HG02588 (cell line): Measurements from ENCODE around the gene LACRT.
"Not testable (repeated sequence)": the region's sequence is repeated elsewhere in the genome, so short reads cannot be mapped to it uniquely, and the experiment has no call there.

Experiments
- ATAC-seq: cut with Tn5 transposase; IDR thresholded peaks from one replicate; pipeline ENCODE4 v1.9.1; 2021; ENCODE audit warnings: mild to moderate bottlenecking, moderate library complexity; ENCODE audit not compliant: unreplicated experiment

The LACRT gene

GRCh38 chr12:54641089-54641488, 6.4 kb upstream of the LACRT start:
- no peak for ATAC-seq

DNA sequence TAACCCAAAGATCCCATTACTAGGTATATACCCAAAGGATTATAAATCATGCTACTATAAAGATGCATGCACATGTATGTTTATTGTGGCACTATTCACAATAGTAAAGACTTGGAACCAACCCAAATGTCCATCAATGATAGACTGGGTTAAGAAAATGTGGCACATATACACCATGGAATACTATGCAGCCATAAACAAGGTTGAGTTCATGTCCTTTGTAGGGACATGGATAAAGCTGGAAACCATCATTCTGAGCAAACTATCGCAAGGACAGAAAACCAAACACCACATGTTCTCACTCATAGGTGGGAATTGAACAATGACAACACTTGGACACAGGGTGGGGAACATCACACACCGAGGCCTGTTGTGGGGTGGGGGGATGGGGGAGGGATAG, 4.4 kb upstream of the LACRT start:
- ATAC-seq, result not testable (repeated sequence)

DNA sequence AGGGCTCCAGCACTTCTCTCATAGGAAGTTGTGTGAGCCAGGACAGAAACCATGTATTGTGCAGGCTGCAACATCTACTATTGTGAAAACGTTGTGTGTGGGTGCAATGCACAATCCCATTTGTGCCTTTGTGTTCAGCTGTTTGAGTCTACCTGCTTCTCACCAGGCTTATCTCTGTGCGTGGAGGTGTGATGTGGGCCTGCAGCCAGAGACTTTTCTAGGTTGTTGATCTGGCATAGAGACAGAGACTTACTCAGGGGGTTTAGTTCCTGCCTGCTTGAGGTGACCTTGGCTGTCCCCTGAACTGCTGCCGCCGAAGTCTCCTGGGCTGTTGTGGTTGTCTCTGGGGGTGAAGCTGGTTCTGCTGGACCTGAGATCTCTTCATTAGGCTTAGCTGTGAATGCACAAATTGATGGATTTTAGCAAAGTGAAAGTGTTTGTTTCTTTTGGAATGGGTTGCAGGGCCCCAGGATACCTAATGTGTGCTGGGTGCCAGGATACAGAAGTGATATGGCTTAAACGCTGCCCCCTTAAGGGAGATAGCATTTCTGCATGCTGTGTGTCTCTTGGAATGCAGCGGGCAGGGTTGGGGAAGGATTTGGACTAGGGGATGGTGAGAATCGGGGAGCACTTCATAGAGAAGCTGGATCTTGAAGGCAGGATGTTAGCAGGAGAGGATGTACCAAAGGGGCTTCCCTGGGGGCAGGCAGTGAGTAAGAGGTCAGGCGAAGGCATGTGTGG, 2.5 kb downstream of the LACRT start:
- no peak for ATAC-seq

- ATAC-seq, result no peak
These were observed 3.1 kb downstream of the LACRT start for GRCh38 chr12:54631551-54631950.

- ATAC-seq, result no peak
These were observed 4.8 kb downstream of the LACRT start for GRCh38 chr12:54629925-54630324.

GRCh38 chr12:54628186-54628846, 6.4 kb downstream of the LACRT start:
- no peak for ATAC-seq

- ATAC-seq, result no peak
These were observed 7.4 kb downstream of the LACRT start for GRCh38 chr12:54627304-54627703.

DNA sequence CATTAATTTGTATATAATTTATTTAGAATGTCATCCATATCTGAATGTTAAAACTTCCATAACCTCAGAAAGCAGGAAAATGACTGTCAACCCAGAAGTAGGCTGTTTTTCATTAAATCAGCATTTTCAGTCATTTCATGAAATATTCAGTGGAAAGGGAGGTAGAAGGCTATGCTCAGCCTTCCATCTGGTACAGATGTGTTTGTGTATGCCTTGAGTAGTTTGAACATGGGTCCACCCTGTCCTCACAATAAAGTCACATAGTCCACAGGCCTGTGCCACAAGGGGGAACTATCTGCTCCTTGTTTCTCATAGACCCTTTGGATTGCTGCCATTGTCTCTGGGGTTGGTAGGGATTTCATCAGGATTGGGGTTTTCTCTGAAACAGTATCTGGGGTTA, 9.1 kb downstream of the LACRT start:
- ATAC-seq, result no peak

GRCh38 chr12:54624315-54625279, 10.1 kb downstream of the LACRT start:
- ATAC-seq, result no peak

DNA sequence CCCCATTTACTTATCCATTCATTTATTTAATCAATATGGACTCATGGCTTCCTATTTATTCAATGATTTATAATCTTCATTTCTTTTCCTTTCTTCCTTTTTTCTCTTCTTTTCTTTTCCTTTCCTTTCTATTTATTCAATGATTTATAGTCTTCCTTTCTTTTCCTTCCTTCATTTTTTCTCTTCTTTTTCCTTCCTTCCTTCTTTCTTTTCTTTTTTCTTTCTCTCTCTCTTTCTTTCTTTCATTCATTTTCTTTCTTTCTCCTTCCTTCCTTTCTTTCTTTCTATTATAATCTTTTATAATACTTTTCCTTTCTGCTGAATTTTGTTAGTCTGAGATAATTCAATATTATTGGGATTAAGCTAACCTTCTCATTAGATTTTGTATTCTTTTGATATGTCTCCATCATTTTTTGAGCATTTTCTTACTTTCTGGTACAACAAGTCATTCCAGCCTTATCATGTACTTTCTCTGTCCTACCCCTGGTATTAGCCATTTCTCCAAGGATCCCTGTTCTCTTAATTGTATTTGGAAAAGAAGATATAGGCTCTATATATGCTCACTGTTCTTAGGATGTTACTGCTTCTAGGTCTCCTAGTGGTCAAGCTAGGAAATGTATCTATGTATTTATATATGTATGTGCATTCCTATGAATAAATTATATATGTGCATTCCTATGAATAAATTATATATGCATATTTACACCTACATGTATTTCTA, 12.1 kb downstream of the LACRT start:
- ATAC-seq, result no peak

GRCh38 chr12:54616933-54617680, 17.6 kb downstream of the LACRT start:
- no peak for ATAC-seq

DNA sequence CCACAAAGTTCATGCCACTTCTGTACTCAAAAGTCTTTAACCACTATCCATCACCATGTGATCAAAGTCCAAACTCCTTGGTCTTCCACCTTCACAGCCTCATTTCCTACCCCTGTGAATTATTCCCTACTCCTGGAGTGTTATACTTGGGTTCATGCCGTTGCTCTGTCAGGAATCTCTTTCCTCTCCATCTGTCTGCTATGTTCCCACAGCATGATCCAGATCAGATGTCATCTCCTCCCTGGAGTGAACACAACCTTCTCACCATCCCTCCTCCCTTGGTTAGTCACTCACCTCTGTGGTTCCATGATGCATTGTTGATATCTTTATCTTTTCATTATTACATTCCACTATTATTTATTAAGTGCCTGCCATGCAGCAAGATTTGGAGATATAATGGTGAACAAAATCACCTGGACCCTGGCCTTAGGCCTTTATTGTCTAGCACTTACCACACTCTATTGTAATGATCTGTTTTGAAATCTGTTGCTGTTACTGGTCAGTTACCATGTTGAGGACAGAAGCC, 22.4 kb downstream of the LACRT start:
- ATAC-seq, result no peak

GRCh38 chr12:54611715-54612149, 23.0 kb downstream of the LACRT start:
- no peak for ATAC-seq

DNA sequence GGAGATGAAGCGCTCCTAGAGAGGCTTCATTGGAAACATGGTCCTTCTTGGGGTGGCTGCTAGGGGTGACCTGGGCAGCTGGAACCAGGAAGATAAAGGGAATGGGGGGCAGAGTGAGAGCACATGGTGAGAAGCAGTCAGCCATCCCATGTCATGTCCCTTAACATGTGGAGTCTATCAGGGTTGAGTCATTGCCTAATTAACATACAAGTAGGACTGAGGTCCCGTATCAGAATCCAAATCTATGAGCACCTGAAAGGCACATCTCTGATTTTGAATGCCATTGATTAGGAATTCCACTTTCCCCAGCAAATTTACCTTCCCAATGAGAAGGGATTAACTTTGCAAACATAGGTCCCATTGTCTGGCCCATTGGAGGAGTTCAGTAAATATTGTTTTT, 25.9 kb downstream of the LACRT start:
- no peak for ATAC-seq

- ATAC-seq, result no peak
These were observed 26.5 kb downstream of the LACRT start for GRCh38 chr12:54608156-54608555.

- no peak for ATAC-seq
These were observed 28.1 kb downstream of the LACRT start for GRCh38 chr12:54606556-54606955.

DNA sequence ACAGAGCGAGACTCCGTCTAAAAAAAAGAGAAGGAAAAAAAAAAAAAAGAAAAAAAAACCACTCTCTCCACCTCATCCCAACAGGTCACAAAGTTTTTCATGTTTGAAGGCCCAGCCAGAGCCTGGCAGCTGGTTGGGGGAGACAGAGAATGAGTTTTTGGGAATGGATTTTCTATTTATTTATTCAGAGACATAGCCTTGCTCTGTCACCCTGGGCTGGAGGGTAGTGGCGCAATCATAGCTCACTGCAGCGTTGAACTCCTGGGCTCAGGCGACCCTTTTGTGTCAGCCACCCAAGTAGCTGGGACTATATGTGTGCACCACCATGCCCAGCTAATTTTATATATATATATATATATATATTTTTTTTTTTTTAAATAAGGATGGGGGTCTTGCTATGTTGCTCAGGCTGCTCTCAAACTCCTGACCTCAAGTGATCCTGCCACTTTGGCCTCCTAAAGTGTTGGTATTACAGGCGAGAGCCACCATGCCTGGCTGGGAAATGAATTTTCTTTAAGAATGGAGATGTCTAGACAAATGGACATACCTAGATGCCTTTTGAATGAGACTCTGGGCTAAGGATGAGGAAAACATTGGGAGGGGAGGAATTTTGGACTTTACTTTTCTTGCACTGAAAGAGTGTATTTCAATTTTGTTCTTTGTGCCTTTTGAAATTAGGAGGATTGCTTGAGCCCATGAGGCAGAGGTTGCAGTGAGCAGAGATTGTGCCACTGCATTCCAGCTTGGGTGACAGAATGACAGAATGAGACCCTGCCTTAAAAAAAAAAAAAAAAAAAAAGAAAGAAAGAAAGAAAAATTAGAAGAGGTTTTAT, 29.3 kb downstream of the LACRT start:
- ATAC-seq, result no peak

- no peak for ATAC-seq
These were observed 30.3 kb downstream of the LACRT start for GRCh38 chr12:54604436-54604835.

DNA sequence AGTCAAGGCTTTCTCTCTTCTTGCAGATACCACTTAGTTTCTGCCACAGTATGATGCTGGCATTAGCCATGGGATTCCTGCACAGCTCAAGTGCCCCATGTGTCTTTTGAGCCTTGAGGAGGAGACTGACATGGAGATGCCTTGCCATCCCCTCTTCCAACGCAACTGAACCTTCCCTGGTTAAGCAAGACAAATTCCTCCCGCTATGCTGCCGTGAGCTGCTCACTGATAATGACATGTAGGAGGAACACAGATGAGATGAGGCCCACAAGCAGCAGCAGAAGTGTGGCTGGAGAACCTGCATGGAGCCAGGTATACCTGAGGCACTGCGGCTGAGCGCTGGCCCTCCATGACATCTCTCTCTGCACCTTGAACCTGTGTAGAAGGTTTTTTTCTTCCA, 30.8 kb downstream of the LACRT start:
- no peak for ATAC-seq
